ENCODE data around the gene TBC1D22B. TPM values are rescaled to one million over a fixed set of nuclear protein-coding genes. Genes with fewer than 3 reads are reported as not detected.
A peak's percentile ranks its signal among the peaks of the same experiment; 100 is the strongest.

Gene TBC1D22B
- total and polyA plus RNA-seq, 2 of the 13 experiments (the other 11 are each of a cell fraction or from before 2014, with no cell fraction given) = 9.7 to 12.9 TPM

GRCh38 chr6:37244430-37245310, 12.9 kb upstream of the TBC1D22B start (continued):
- TF ChIP-seq ARID4A (CRISPR knock-in tag; IDR thresholded peaks at IDR 0.05; ENCODE audit: borderline replicate concordance) (peak; percentile 62), NCOR1 (IDR thresholded peaks at IDR 0.05; ENCODE audit: borderline replicate concordance, low read length) (peak; percentile 28; the same call in 1 of the 2 replicates), ZNF543 (CRISPR knock-in tag; IDR thresholded peaks at IDR 0.05) (0 out of 2 replicates have a peak, but pooled peaks have one; percentile 50), MTF2 (CRISPR knock-in tag; IDR thresholded peaks at IDR 0.05; ENCODE audit: borderline replicate concordance) (no peak), ZNF251 (CRISPR knock-in tag; IDR thresholded peaks at IDR 0.05) (peak; percentile 91; the same call in 1 of the 2 replicates), RELA (CRISPR knock-in tag; IDR thresholded peaks at IDR 0.05) (0 out of 2 replicates have a peak, but pooled peaks have one; percentile 26), DPF2 (CRISPR knock-in tag; IDR thresholded peaks at IDR 0.05; ENCODE audit: borderline replicate concordance, low read depth) (no peak), ZNF414 (CRISPR knock-in tag; IDR thresholded peaks at IDR 0.05) (no peak), ZNF121 (CRISPR knock-in tag; IDR thresholded peaks at IDR 0.05) (peak; percentile 34; the same call in 1 of the 2 replicates), USF2 (IDR thresholded peaks at IDR 0.05; ENCODE audit: low read depth, low read length) (no peak), USF2 (CRISPR knock-in tag; IDR thresholded peaks at IDR 0.05; ENCODE audit: borderline replicate concordance) (peak; percentile 44; the same call in 1 of the 2 replicates), ZXDC (CRISPR knock-in tag; IDR thresholded peaks at IDR 0.05) (no peak), ZNF256 (CRISPR knock-in tag; conservative IDR thresholded peaks at IDR 0.05) (no peak), YEATS2 (CRISPR knock-in tag; IDR thresholded peaks at IDR 0.05; ENCODE audit: borderline replicate concordance) (peak; percentile 43; the same call in 1 of the 2 replicates), SRF (IDR thresholded peaks at IDR 0.05; ENCODE audit: low read depth, low read length) (no peak), MTERF4 (CRISPR knock-in tag; IDR thresholded peaks at IDR 0.05) (no peak)

Measured in HepG2 (cell line).